GM12875 (cell line): ENCODE data around the gene MTERF2.
"Not testable (repeated sequence)": the region's sequence is repeated elsewhere in the genome, so short reads cannot be mapped to it uniquely, and the experiment has no call there.

Experiments
- H3K4me3 ChIP-seq: one replicate; pipeline ENCODE4 v1.5.1; 2011; ENCODE audit warnings: low read depth, low read length, control low read depth
- CTCF ChIP-seq: IDR thresholded peaks from 2 replicates; pipeline ENCODE4 v1.5.1; 2011; ENCODE audit warnings: low read depth, mild to moderate bottlenecking, control low read depth, inconsistent platforms, low read length, moderate library complexity, borderline replicate concordance; ENCODE audit not compliant: insufficient read depth

MTERF2 gene

DNA sequence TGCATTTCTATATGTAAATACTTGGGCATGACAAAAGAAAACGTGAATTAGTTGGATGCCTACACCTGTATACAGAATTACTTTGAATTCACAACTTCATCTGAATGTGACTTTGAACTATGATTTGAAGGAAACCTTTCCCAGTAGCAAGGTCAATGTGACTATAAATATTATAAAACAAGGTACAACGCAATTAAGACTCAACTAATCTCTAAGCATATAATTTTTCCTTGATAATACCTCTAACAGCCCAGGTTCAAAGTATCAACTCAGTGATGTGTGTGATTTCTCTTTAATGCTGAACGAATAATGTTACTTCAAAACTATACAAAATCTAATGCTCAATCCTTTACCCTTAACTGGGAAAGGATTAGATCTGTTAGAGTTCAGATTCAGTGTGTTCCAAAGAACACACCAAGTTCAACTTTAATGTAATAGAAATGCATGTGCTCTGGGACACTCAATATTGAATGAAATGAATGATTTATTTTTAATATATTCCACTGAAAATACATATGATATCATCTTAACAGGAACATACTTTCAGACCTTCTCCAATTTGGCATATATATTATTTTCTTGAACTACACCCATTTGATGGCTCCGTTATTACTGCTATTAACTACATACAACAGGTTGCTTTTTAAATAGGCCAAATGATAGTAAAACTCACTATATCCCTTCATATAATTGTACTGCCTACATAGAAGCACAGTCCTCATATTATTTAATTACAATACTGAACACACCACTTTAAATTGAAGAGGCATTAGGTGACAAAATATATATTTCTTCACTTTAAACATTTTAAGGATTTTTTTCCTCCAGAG is 40.1 kb upstream of the MTERF2 start:
- H3K4me3 ChIP-seq: no peak overlapping the region
- TF ChIP-seq CTCF: no peak

DNA sequence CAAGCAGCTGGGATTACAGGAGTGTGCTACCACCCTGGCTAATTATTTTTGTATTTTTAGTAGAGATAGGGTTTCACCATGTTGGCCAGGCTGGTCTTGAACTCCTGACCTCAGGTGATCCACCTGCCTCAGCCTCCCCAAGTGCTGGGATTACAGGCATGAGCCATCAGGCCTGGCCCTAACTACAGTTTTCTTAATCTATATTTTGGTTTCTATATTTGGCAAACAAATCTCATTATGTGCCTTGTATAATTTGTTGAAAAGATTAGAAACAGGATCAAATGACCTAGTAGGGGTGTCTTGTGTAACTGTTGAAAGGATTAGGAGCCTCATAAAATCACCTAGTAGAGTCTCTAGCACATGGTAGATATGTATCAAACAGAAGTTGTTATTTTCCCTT is 39.4 kb upstream of the MTERF2 start:
- H3K4me3 ChIP-seq: not testable (repeated sequence)

GRCh38 chr12:107025671-107026070 is 38.7 kb upstream of the MTERF2 start:
- no peak for TF ChIP-seq CTCF

DNA sequence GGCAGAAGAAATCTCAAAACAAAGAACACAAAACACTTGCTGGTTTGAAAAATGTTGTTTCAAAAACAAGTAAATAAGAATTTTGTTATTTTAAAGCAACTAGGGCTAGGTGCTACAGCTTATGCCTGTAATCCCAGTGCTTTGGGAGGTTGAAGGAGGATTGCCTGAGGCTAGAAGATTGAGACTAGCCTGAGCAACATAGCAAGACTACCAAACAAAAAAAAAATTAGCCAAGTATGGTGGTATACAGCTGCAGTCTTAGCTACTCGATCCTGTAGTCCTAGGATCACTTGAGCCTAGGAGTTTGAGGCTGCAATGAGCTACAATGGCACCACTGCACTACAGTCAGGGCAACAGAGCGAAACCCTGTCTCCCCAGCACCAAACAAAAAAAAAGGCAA is 32.6 kb upstream of the MTERF2 start:
- no peak for TF ChIP-seq CTCF
- H3K4me3 ChIP-seq: no peak overlapping the region

More at GRCh38 chr12:107025671-107026070, 38.7 kb upstream of the MTERF2 start:
- H3K4me3 ChIP-seq: no peak overlapping the region

DNA sequence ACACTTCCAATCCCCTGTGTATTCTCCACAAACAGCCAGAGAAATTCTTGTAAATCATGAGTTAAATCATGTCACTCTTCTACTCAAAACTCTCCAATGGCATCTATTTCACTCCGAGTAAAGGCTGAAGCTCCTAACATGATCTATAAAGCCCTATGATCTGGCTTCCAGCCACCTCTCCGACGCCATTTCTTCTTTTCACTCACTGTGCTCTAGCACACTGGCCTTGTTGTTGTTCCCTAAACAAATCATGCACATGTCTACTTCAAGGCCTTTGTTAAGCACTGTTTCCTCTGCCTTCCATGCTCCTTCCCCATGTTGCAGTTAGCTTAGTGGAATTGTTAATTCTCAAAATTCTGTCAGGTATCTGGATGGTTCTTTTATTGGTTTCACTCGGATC is 30.1 kb upstream of the MTERF2 start:
- H3K4me3 ChIP-seq: no peak overlapping the region
- no peak for TF ChIP-seq CTCF

DNA sequence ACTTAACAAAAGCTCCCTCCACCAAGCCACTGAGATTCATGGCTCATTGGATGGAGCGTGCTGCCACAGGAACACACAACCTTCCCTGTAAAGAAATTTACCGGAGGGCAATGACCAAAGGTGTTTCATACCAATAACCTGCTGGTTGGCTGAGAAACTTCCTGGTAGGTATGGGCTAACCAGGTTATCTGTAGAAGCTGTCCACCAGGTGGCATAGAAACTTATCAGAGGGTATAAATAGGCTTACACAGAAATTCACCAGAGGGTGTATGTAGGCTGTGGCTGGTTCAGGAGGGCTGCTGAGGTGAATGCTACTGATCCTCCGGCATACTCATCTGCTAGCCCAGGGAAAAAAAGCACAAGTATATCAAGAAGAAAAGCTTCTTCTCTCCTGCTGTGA is 27.1 kb upstream of the MTERF2 start:
- no peak overlapping the region for H3K4me3 ChIP-seq
- no peak for TF ChIP-seq CTCF

DNA sequence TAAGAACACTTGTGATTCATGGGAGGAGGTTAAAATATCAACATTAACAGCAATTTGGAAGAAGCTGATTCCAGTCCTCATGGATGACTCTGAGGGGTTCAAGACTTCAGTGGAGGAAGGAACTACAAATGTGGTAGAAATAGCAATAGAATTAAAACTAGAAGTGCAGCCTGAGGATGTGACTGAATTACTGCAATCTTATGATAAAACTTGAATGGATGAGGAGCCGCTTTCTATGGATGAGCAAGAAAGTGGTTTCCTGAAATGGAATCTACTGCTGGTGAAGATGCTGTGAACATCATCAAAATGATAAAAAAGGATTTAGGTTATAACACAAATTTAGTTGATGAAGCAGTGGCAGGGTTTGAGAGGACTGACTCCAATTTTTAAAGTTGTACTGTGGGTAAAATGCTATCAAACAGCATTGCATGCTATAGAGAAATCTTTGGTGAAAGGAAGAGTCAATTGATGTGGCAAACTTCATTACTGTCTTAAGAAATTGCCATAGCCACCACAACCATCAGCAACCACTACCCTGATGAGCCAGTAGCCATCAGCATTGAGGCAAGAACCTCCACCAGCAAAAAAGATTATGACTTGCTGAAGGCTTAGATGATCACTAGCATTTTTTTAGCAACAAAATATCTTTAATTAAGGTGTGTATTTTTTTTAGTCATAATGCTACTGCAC is 25.9 kb upstream of the MTERF2 start:
- H3K4me3 ChIP-seq: no peak overlapping the region
- TF ChIP-seq CTCF: no peak
